Transverse colon (tissue), 3 donors: ENCODE measurements around the gene INTS7.

Source experiments
- CTCF ChIP-seq, 5 experiments: fragments of 200-600 bp in 3 of 5; fragments of 450-650 bp in 2 of 5; sonication (generic) in 3 of 5; IDR thresholded peaks; 1 replicate in 2 of 5; 2 replicates in 3 of 5; pipeline ENCODE4 v1.5.1; 2016 to 2017; ENCODE audit warnings: antibody characterized with exemption in 5 of 5, inconsistent platforms in 3 of 5, mild to moderate bottlenecking in 2 of 5, moderate library complexity in 1 of 5
- EP300 ChIP-seq: sonication (generic); formaldehyde crosslinking; IDR thresholded peaks from one replicate; pipeline ENCODE4 v1.6.1; 2017; ENCODE audit warnings: antibody characterized with exemption, low read depth
- POLR2A ChIP-seq: fragments of 450-650 bp; IDR thresholded peaks from one replicate; pipeline ENCODE4 v1.6.1; 2016; ENCODE audit warnings: antibody characterized with exemption, mild to moderate bottlenecking, moderate library complexity

- TF ChIP-seq CTCF (IDR thresholded peaks at IDR 0.05) (no peak), POLR2A (no peak), EP300 (no peak)
Observed at GRCh38 chr1:212074313-212074712, 39.0 kb upstream of the INTS7 start.
